Ectodermal cell (in vitro differentiated cells): ENCODE data around the gene OPN4. TPM values are rescaled to one million over a fixed set of nuclear protein-coding genes. Genes with fewer than 3 reads are reported as not detected.
"Not testable (repeated sequence)": the region's sequence is repeated elsewhere in the genome, so short reads cannot be mapped to it uniquely, and the experiment has no call there.

Experiments used
- H3K27ac ChIP-seq: 2 replicates; pipeline ENCODE4 v1.7.0; 2013; ENCODE audit warnings: mild to moderate bottlenecking, low read depth, low read length; ENCODE audit not compliant: insufficient read depth, poor library complexity, severe bottlenecking
- H3K27me3 ChIP-seq: 2 replicates; pipeline ENCODE4 v1.7.0; 2013; ENCODE audit warnings: mild to moderate bottlenecking, low read length; ENCODE audit not compliant: insufficient read depth, control insufficient read depth, poor library complexity, severe bottlenecking
- H3K36me3 ChIP-seq: one replicate; pipeline ENCODE4 v1.7.0; 2013; ENCODE audit warnings: low read length; ENCODE audit not compliant: control insufficient read depth, insufficient read depth
- H3K4me1 ChIP-seq: one replicate; pipeline ENCODE4 v1.7.0; 2013; ENCODE audit warnings: low read length; ENCODE audit not compliant: control insufficient read depth, insufficient read depth
- H3K4me3 ChIP-seq: 2 replicates; pipeline ENCODE4 v1.7.0; 2013; ENCODE audit warnings: low read depth, low read length, control low read depth; ENCODE audit not compliant: insufficient read depth
- H3K9me3 ChIP-seq: 2 replicates; pipeline ENCODE4 v1.7.0; 2013; ENCODE audit warnings: mild to moderate bottlenecking, low read length, moderate library complexity; ENCODE audit not compliant: control insufficient read depth
- WGBS, 2 experiments: methylation state at CpG; one replicate each; pipeline ENCODE4 v1.1.7; 2013; ENCODE audit warnings: missing lambda C conversion rate in 2 of 2; 5-methylcytosine and 5-hydroxymethylcytosine counted together
- polyA plus RNA-seq, 4 experiments: library from polyadenylated mRNA; stranded (reverse); fragments of 50-300 nt; gene quantifications; one replicate each; pipeline ENCODE4 v1.2.3, GENCODE V29; 2013

The OPN4 gene, protein sequence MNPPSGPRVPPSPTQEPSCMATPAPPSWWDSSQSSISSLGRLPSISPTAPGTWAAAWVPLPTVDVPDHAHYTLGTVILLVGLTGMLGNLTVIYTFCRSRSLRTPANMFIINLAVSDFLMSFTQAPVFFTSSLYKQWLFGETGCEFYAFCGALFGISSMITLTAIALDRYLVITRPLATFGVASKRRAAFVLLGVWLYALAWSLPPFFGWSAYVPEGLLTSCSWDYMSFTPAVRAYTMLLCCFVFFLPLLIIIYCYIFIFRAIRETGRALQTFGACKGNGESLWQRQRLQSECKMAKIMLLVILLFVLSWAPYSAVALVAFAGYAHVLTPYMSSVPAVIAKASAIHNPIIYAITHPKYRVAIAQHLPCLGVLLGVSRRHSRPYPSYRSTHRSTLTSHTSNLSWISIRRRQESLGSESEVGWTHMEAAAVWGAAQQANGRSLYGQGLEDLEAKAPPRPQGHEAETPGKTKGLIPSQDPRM
- polyA plus RNA-seq (2013, experiment 1 of 4), result not detected
- polyA plus RNA-seq (2013, experiment 2 of 4), result not detected
- not detected for polyA plus RNA-seq (2013, experiment 3 of 4)
- not detected for polyA plus RNA-seq (2013, experiment 4 of 4)

GRCh38 chr10:86654411-86655172 is at the start of gene OPN4:
OPN4 (plus strand) TSS chr10:86654547; CDS start chr10:86654784, 237 bp downstream.
- Histone ChIP-seq H3K4me3 (no peak within 1 kb of the TSS), H3K9me3 (no peaks in the 10 kb centered on the region), H3K27me3 (no peaks in the 10 kb centered on the region), H3K36me3 (no peaks in the 10 kb centered on the region), H3K27ac (no peak within 1 kb of the TSS), H3K4me1 (no peaks in the 10 kb centered on the region)
- WGBS, 2 experiments, result 94% methylated on average over 17 of the region's 17 CpGs

- Histone ChIP-seq H3K36me3 (no peaks in the 10 kb centered on the region), H3K4me3 (no peak overlapping the region), H3K27ac (no peak overlapping the region), H3K27me3 (no peaks in the 10 kb centered on the region), H3K4me1 (no peaks in the 10 kb centered on the region), H3K9me3 (no peaks in the 10 kb centered on the region)
Measured at GRCh38 chr10:86607674-86608073, 46.7 kb upstream of the OPN4 start.

GRCh38 chr10:86609920-86610319 is 44.4 kb upstream of the OPN4 start:
- H3K9me3 ChIP-seq, result no peaks in the 10 kb centered on the region
- no peaks in the 10 kb centered on the region for H3K27me3 ChIP-seq
- no peaks in the 10 kb centered on the region for H3K4me1 ChIP-seq
- no peak overlapping the region for H3K4me3 ChIP-seq
- H3K36me3 ChIP-seq, result no peaks in the 10 kb centered on the region
- no peak overlapping the region for H3K27ac ChIP-seq

DNA sequence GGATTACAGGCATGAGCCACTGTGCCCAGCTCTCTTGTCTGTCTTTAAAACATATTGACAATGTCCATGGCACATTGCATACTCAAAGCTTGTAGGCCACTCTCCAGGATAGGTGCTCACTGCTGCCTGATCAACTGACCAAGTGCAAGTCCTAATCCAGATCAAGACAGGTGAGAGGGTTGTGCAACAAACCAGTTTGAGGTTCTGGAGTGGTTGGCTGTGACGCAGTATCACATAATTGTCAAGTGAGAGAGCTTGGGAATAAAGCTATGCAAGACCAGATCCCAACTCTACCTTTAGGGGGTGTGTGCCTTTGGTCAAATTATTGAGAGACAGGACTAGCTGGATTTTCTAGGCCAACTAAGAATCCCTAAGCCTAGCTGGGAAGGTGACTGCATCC is 43.0 kb upstream of the OPN4 start:
- H3K27ac ChIP-seq, result no peak overlapping the region
- H3K27me3 ChIP-seq, result no peaks in the 10 kb centered on the region
- no peaks in the 10 kb centered on the region for H3K9me3 ChIP-seq
- H3K4me3 ChIP-seq, result no peak overlapping the region
- no peaks in the 10 kb centered on the region for H3K36me3 ChIP-seq
- 96% methylated on average over 1 of the region's 1 CpG for WGBS, 2 experiments
- H3K4me1 ChIP-seq, result no peaks in the 10 kb centered on the region

DNA sequence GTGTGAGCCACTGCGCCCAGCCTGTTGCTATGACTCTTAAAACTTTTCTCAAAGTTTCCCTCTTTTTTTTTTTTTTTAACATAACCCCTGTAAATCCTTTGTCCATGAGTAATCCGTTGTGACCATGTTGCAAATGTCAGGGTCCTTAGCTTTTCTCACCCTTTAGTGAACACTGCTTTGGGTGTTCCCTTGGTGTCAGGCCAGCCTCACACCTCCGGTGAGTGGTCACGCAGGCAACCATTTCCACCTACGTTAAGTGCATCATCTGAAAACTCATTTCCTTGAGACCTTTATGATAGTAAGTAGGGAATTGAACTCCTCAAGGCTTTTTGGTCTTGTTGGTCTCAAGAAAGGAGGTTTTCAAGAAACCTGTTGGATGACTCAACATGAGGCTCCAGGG is 41.3 kb upstream of the OPN4 start:
- Histone ChIP-seq H3K27me3 (no peaks in the 10 kb centered on the region), H3K9me3 (no peaks in the 10 kb centered on the region), H3K36me3 (no peaks in the 10 kb centered on the region), H3K27ac (no peak overlapping the region), H3K4me3 (no peak overlapping the region), H3K4me1 (no peaks in the 10 kb centered on the region)
- WGBS, 2 experiments, result 91 to 93% methylated on average over 5 of the region's 5 CpGs

DNA sequence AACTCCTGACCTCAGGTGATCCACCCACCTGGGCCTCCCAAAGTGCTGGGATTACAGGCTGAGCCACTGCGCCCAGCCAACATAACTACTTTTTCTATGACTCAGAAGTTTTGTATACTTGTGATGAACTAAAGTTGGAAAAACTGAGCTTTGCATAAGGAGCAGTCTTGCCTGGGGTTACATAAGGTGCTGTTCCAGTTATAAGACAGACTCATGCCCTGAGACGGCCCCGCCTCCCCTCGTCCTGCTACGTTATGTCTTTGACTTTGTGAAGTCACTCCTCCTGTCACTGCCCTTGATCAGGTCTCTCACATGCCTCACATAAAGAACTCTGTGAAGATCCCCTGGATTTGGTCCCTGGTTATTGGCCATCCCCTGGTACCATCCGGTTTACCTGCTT is 40.4 kb upstream of the OPN4 start:
- no peaks in the 10 kb centered on the region for H3K36me3 ChIP-seq
- H3K4me1 ChIP-seq, result no peaks in the 10 kb centered on the region
- 92 to 94% methylated on average over 6 of the region's 6 CpGs for WGBS, 2 experiments
- no peaks in the 10 kb centered on the region for H3K9me3 ChIP-seq
- H3K27me3 ChIP-seq, result no peaks in the 10 kb centered on the region
- H3K4me3 ChIP-seq, result no peak overlapping the region
- no peak overlapping the region for H3K27ac ChIP-seq

GRCh38 chr10:86614853-86615252 is 39.5 kb upstream of the OPN4 start:
- Histone ChIP-seq H3K4me3 (no peak overlapping the region), H3K36me3 (no peaks in the 10 kb centered on the region), H3K4me1 (no peaks in the 10 kb centered on the region), H3K27me3 (no peaks in the 10 kb centered on the region), H3K9me3 (no peaks in the 10 kb centered on the region), H3K27ac (no peak overlapping the region)
- 88 to 93% methylated on average over 4 of the region's 4 CpGs for WGBS, 2 experiments

DNA sequence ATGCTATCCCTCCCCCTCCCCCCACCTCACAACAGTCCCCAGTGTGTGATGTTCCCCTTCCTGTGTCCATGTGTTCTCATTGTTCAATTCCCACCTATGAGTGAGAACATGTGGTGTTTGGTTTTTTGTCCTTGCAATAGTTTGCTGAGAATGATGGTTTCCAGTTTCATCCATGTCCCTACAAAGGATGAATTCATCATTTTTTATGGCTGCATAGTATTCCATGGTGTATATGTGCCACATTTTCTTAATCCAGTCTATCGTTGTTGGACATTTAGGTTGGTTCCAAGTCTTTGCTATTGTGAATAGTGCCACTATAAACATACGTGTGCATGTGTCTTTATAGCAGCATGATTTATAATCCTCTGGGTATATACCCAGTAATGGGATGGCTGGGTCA is 37.1 kb upstream of the OPN4 start:
- not testable (repeated sequence) for H3K27ac ChIP-seq, H3K4me1 ChIP-seq, H3K4me3 ChIP-seq

DNA sequence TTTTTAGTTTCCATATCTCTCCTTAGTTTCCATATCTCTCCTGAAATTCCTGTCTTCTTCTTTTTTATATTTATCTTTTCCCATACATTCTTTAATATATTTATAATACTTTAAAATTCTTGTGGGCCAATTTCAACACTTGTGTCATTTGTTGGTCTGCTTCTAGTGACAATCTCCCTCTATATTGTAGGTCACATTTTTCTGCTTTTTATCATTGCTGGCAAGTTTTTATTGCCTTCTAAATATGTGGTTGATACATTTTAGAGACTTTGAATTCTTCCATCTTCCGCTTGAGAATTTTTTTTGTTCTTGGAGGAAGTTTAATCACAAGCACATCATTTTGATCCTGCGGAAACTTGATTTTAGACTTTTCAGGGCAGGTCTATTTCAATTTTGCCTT is 26.0 kb upstream of the OPN4 start:
- H3K4me1 ChIP-seq, result peaks cover 3% of the 10 kb centered on the region
- no peak overlapping the region for H3K4me3 ChIP-seq
- H3K27ac ChIP-seq, result no peak overlapping the region
- H3K27me3 ChIP-seq, result peaks cover 25% of the 10 kb centered on the region
- H3K36me3 ChIP-seq, result no peaks in the 10 kb centered on the region
- H3K9me3 ChIP-seq, result no peaks in the 10 kb centered on the region
- 97 to 100% methylated on average over 2 of the region's 2 CpGs for WGBS, 2 experiments

More for the DNA sequence above, 37.1 kb upstream of the OPN4 start:
- WGBS, 2 experiments, result no CpG with 5 or more reads among the region's 2 CpGs
- not testable (repeated sequence) for H3K9me3 ChIP-seq, H3K27me3 ChIP-seq, H3K36me3 ChIP-seq

DNA sequence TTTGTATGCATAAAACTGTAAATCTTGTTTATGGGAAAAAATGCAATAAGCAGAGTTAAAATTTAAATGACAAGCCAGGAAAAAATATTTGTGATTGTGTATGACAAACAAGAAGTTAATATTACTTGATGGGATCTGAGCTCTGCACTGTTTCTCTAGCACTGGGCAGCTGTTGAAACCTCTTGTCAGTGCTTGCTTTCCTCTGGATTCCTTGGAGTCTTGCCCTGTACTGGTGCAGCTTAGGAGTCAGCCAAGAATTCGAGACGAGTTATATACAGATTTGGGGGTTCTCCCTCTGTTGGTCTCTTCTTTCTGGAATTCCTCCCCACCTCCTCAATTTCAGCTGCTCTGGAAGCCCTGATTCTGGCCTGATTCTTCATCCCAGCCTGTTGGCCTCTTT is 24.3 kb upstream of the OPN4 start:
- no peak overlapping the region for H3K4me3 ChIP-seq
- H3K36me3 ChIP-seq, result no peaks in the 10 kb centered on the region
- H3K4me1 ChIP-seq, result peaks cover 3% of the 10 kb centered on the region
- no peak overlapping the region for H3K27ac ChIP-seq
- H3K9me3 ChIP-seq, result no peaks in the 10 kb centered on the region
- H3K27me3 ChIP-seq, result peaks cover 36% of the 10 kb centered on the region
- 46 to 47% methylated on average over 2 of the region's 2 CpGs for WGBS, 2 experiments
